A549 (cell line): ENCODE measurements around the gene SLC22A2. TPM values are rescaled to one million over a fixed set of nuclear protein-coding genes. Genes with fewer than 3 reads are reported as not detected.

ENCODE experiments used
- ATAC-seq, 2 experiments: fragments of 200-7000 bp in 1 of 2; fragments of >200 bp in 1 of 2; cut with Nextera tagmentation in 1 of 2; cut with Tn5 transposase in 1 of 2; 3 replicates each; pipeline versions ENCODE4 v1.8.0 to v1.9.1; 2018 to 2020; ENCODE audit warnings: mild to moderate bottlenecking in 1 of 2, moderate library complexity in 1 of 2
- CTCF ChIA-PET: fragments of 300-600 bp; sonication (Branson Sonifier 250); formaldehyde crosslinking; extraction: SDS; loops from one replicate; lab custom pipeline; 2021; ENCODE audit warnings: antibody characterized with exemption, inconsistent platforms; lab: Yijun Ruan, JAX
- POLR2A ChIA-PET: fragments of 350-600 bp; formaldehyde crosslinking; extraction: SDS; loops from one replicate; lab custom pipeline; 2021; ENCODE audit warnings: antibody characterized with exemption, inconsistent platforms; lab: Yijun Ruan, JAX
- DNase-seq, 2 experiments: peaks; one replicate each; pipeline versions ENCODE4 v3.0.0 to v3.0.0-alpha.2; 2011 to 2016; ENCODE audit warnings: low read depth in 1 of 2, low spot score in 1 of 2
- FAIRE-seq: peaks from 2 replicates; lab custom pipeline; 2011; peaks lifted over from hg19 to GRCh38; lab: Jason Lieb, UNC
- H3K27ac ChIP-seq, 2 experiments: fragments of >200 bp; sonication (Bioruptor Twin); formaldehyde crosslinking; 3 replicates each; pipeline ENCODE4 v1.5.1; 2016 to 2017
- H3K4me1 ChIP-seq: fragments of >200 bp; sonication (Bioruptor Twin); formaldehyde crosslinking; 3 replicates; pipeline ENCODE4 v1.6.1; 2016
- H3K4me2 ChIP-seq: fragments of >200 bp; sonication (Bioruptor Twin); formaldehyde crosslinking; 3 replicates; pipeline ENCODE4 v1.6.1; 2016
- H3K4me3 ChIP-seq: fragments of >200 bp; sonication (Bioruptor Twin); formaldehyde crosslinking; 3 replicates; pipeline ENCODE4 v1.5.1; 2016
- H3K9me3 ChIP-seq: fragments of >200 bp; sonication (Bioruptor Twin); formaldehyde crosslinking; 3 replicates; pipeline ENCODE4 v1.6.1; 2016
- BHLHE40 ChIP-seq: IDR thresholded peaks from 2 replicates; pipeline ENCODE4 v1.6.1; 2012; ENCODE audit warnings: low read depth, low read length, inconsistent platforms
- CHD4 ChIP-seq: fragments of 200-600 bp; sonication (generic); IDR thresholded peaks from 2 replicates; pipeline ENCODE4 v1.6.1; 2016; ENCODE audit warnings: antibody characterized with exemption, mild to moderate bottlenecking, borderline replicate concordance
- EHF ChIP-seq: fragments of 250-450 bp; sonication (Bioruptor Pico); IDR thresholded peaks from 2 replicates; pipeline ENCODE4 v1.5.0; 2020; ENCODE audit warnings: mild to moderate bottlenecking
- ESRRA ChIP-seq: fragments of 150-350 bp; IDR thresholded peaks from 2 replicates; pipeline ENCODE4 v1.6.1; 2014; ENCODE audit warnings: mild to moderate bottlenecking, low read length, borderline replicate concordance
- FOSB ChIP-seq: fragments of 250-450 bp; sonication (Bioruptor Pico); IDR thresholded peaks from 2 replicates; pipeline ENCODE4 v1.5.0; 2020; ENCODE audit warnings: mild to moderate bottlenecking, moderate library complexity
- FOSL2 ChIP-seq, 2 experiments: fragments of 450-650 bp in 1 of 2; fragments of >200 bp in 1 of 2; sonication (Bioruptor Twin) in 1 of 2; formaldehyde crosslinking; IDR thresholded peaks; 2 replicates each; pipeline versions ENCODE4 v1.5.0 to v1.6.1; 2016 to 2020; ENCODE audit warnings: mild to moderate bottlenecking in 1 of 2, moderate library complexity in 1 of 2
- FOXS1 ChIP-seq: fragments of 250-450 bp; sonication (Bioruptor Pico); IDR thresholded peaks from 2 replicates; pipeline ENCODE4 v1.5.0; 2020; ENCODE audit warnings: mild to moderate bottlenecking, moderate library complexity
- HOXB13 ChIP-seq: fragments of 250-450 bp; sonication (Bioruptor Pico); IDR thresholded peaks from 2 replicates; pipeline ENCODE4 v1.5.0; 2020; ENCODE audit warnings: low read depth, mild to moderate bottlenecking, moderate library complexity
- KDM1A ChIP-seq: fragments of 200-600 bp; sonication (generic); IDR thresholded peaks from 2 replicates; pipeline ENCODE4 v1.6.1; 2016; ENCODE audit warnings: low read depth, mild to moderate bottlenecking
- KDM5A ChIP-seq: fragments of 200-600 bp; sonication (generic); IDR thresholded peaks from 2 replicates; pipeline ENCODE4 v1.6.1; 2016; ENCODE audit warnings: antibody characterized with exemption, mild to moderate bottlenecking
- MAFK ChIP-seq: fragments of 450-650 bp; IDR thresholded peaks from 2 replicates; pipeline ENCODE4 v1.6.1; 2014; ENCODE audit not compliant: partially characterized antibody
- NFE2L2 ChIP-seq: fragments of 150-350 bp; conservative IDR thresholded peaks from 2 replicates; pipeline ENCODE4 v1.6.1; 2014; ENCODE audit warnings: low read length
- NR3C1 ChIP-seq: fragments of >200 bp; sonication (Bioruptor Twin); formaldehyde crosslinking; IDR thresholded peaks from 3 replicates; pipeline ENCODE4 v1.6.1; 2017
- RCOR1 ChIP-seq: fragments of 150-350 bp; IDR thresholded peaks from 2 replicates; pipeline ENCODE4 v1.6.1; 2014; ENCODE audit warnings: antibody characterized with exemption, low read length, low read depth
- RNF2 ChIP-seq: fragments of 200-600 bp; sonication (generic); IDR thresholded peaks from 2 replicates; pipeline ENCODE4 v1.6.1; 2016; ENCODE audit warnings: low read depth, mild to moderate bottlenecking, antibody characterized with exemption, moderate library complexity, borderline replicate concordance
- SMC3 ChIP-seq: fragments of >200 bp; sonication (Bioruptor Twin); formaldehyde crosslinking; IDR thresholded peaks from 3 replicates; pipeline ENCODE4 v1.6.1; 2018; ENCODE audit warnings: inconsistent platforms
- ZFP36 ChIP-seq: fragments of 450-650 bp; IDR thresholded peaks from 2 replicates; pipeline ENCODE4 v1.6.1; 2014; ENCODE audit warnings: borderline replicate concordance; ENCODE audit not compliant: partially characterized antibody
- ZSCAN20 ChIP-seq: fragments of 250-450 bp; sonication (Bioruptor Pico); IDR thresholded peaks from 2 replicates; pipeline ENCODE4 v1.8.0; 2022; ENCODE audit warnings: mild to moderate bottlenecking, moderate library complexity
- WGBS: methylation state at CpG from one replicate; pipeline ENCODE4 v1.1.6; 2017; ENCODE audit errors: missing lambda C conversion rate; 5-methylcytosine and 5-hydroxymethylcytosine counted together
- polyA plus RNA-seq, 4 experiments: library from polyadenylated mRNA; depleted of rRNA in 3 of 4; stranded (reverse); fragments of >200 nt; fragmentation: RNase III in 1 of 4; extraction: RNeasy Plus Mini Kit Qiagen cat#74134 plus additional on column Dnase treatment in 1 of 4; gene quantifications; 2 replicates in 3 of 4; 3 replicates in 1 of 4; pipeline ENCODE4 v1.2.3, GENCODE V29; 2011 to 2017
- TF ChIP-seq, protein P1 (sequence below): fragments of >200 bp; sonication (Bioruptor Twin); formaldehyde crosslinking; IDR thresholded peaks from 3 replicates; pipeline ENCODE4 v1.6.1; 2016
- TF ChIP-seq, protein P2 (sequence below): IDR thresholded peaks from 2 replicates; pipeline ENCODE4 v1.6.1; 2012
- TF ChIP-seq, protein P3 (sequence below): fragments of 150-350 bp; IDR thresholded peaks from 2 replicates; pipeline ENCODE4 v1.6.1; 2014; ENCODE audit warnings: low read depth, mild to moderate bottlenecking, low read length
- TF ChIP-seq, protein P4 (sequence below): fragments of 250-450 bp; sonication (Bioruptor Pico); IDR thresholded peaks from 2 replicates; pipeline ENCODE4 v1.5.0; 2021; ENCODE audit warnings: mild to moderate bottlenecking, moderate library complexity, borderline replicate concordance

SLC22A2 gene
- polyA plus RNA-seq, 2 of the 4 experiments (the other 2 are of a cell fraction) = 0.04 TPM; not detected in 1

DNA sequence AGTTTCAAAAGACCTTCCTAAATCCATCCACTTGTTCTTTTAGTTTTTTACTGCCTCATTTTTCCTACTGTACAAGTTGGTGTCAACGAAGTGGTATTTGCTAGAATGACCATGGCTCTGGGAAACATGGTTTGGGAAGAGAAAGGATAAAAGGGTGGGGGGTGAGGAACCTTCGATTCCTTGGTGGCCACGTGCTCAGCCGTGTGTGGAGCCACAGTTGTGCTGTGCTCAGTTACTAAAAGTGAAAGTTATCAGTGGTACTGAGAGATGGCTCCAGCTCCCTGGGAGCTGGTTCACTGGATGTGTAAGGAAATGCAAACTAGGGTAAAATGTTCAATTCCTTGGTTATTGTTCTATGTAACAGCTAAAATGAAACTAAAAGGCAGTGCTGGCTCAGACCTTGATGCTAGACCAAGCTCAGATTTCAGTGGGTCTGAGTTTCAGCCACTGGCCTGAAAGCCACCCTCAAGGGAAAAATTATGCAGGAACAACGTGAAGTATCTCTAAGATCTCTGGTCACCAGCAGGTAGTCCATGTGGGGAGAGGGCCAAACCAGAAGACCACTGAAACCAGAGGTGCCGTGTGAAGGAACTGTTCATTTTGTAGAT, 7.4 kb upstream of the SLC22A2 start:
- Histone ChIP-seq H3K4me2 (no peak overlapping the region), H3K9me3 (no peaks in the 10 kb centered on the region), H3K27ac (peak overlapping the region in 1 of 2 experiments; percentile 44; a peak in 1 of 6 replicates), H3K4me1 (peaks cover 9% of the 10 kb centered on the region; the same call in 1 of the 3 replicates), H3K4me3 (no peak overlapping the region)
- DNase-seq = no peak
- no peak for FAIRE-seq
- WGBS = 73% methylated on average over 6 of the region's 6 CpGs
- ChIA-PET CTCF (no interaction called here), POLR2A (no interaction called here)
- no peak for ATAC-seq
- TF ChIP-seq, protein P1, sequence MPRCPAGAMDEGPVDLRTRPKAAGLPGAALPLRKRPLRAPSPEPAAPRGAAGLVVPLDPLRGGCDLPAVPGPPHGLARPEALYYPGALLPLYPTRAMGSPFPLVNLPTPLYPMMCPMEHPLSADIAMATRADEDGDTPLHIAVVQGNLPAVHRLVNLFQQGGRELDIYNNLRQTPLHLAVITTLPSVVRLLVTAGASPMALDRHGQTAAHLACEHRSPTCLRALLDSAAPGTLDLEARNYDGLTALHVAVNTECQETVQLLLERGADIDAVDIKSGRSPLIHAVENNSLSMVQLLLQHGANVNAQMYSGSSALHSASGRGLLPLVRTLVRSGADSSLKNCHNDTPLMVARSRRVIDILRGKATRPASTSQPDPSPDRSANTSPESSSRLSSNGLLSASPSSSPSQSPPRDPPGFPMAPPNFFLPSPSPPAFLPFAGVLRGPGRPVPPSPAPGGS = no peak
- TF ChIP-seq ESRRA = no peak
- no peak for TF ChIP-seq HOXB13
- no peak for TF ChIP-seq BHLHE40
- TF ChIP-seq RNF2 = no peak
- no peak for TF ChIP-seq KDM1A
- no peak for TF ChIP-seq EHF (CRISPR knock-in tag)
- TF ChIP-seq, protein P2, sequence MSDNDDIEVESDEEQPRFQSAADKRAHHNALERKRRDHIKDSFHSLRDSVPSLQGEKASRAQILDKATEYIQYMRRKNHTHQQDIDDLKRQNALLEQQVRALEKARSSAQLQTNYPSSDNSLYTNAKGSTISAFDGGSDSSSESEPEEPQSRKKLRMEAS = no peak
- TF ChIP-seq NFE2L2 = no peak
- no peak for TF ChIP-seq FOSL2 (IDR thresholded peaks at IDR 0.05)
- TF ChIP-seq FOSL2 (CRISPR knock-in tag; IDR thresholded peaks at IDR 0.05) = no peak

DNA sequence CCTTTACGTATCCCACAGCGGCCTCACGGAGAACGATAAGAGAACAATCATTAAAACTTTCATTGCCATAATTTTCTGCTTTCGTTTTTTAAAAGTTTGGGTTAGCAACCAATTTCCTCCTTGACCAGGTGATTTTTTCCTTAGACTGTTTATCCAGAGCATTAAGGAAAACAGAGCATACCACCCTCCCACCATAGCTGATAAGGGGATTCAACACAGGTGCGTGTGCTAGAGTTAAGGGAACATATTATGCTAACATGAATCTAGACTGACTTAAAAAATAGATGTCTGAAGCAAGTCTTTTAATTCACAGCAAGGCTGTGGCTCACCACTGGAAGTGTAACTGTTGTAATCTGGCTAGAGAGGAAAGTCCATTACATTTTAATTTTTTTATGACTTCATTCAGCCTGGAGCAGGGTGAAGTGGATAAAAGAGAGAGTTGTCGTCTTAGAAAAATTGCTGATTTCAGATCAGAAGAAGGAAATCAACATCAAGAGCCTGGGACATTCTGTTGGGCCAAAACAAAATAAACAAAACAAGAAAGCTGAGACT, 5.5 kb upstream of the SLC22A2 start:
- H3K27ac ChIP-seq = no peak overlapping the region
- DNase-seq (no peak), ATAC-seq (no peak), FAIRE-seq (no peak)
- H3K4me1 ChIP-seq = peaks cover 11% of the 10 kb centered on the region; the same call in 1 of the 3 replicates
- H3K4me2 ChIP-seq = no peak overlapping the region
- POLR2A ChIA-PET = no interaction called here
- TF ChIP-seq RCOR1 (no peak), FOSB (no peak)
- TF ChIP-seq, protein P3, sequence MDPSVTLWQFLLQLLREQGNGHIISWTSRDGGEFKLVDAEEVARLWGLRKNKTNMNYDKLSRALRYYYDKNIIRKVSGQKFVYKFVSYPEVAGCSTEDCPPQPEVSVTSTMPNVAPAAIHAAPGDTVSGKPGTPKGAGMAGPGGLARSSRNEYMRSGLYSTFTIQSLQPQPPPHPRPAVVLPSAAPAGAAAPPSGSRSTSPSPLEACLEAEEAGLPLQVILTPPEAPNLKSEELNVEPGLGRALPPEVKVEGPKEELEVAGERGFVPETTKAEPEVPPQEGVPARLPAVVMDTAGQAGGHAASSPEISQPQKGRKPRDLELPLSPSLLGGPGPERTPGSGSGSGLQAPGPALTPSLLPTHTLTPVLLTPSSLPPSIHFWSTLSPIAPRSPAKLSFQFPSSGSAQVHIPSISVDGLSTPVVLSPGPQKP = no peak
- no peak overlapping the region for H3K4me3 ChIP-seq
- no peaks in the 10 kb centered on the region for H3K9me3 ChIP-seq
- WGBS = 78% methylated on average over 7 of the region's 7 CpGs
- CTCF ChIA-PET = interaction anchor here (2.3 kb wide), 1 partner anchor 8 kb away, joined by 7 read pairs; no protein-coding TSS in a partner anchor

DNA sequence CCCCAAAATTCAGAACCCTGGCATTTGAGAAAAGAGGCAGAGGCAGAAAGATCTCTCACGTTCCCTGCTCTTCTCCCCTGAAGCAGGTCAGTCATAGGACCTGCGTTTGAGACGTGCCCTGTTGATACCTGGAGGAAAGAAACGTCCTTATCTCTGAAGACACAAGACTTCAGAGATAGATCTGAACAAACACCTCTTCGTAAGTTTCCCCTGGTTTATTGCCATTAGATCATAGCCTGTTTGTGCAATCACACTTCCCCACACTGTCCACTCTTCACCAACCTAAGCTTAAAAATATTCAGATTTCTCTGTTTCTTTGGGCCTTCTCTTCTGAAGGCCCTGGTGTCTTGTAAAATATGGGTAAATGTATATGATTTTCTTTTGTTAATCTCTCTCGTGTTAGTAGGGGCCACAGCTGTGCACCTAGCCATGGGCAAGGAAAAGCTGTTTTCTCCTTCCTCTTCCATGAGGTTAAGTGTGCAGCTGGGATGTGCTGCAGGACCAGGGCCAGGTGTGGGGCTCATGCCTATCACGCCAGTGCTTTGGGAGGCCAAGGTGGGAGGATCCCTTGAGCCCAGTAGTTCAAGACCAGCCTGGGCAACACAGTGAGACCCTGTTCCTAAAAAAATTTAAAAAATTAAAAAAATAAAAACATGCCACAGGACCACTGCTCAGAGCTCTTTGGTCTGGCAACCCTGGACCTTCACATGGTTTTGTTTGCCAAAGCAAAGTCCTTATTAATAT, 4.7 kb upstream of the SLC22A2 start:
- no peak for DNase-seq
- POLR2A ChIA-PET = interaction anchor here (1.7 kb wide), 1 partner anchor 92 kb away, joined by 3 read pairs; no protein-coding TSS in a partner anchor
- peak overlapping the region in 1 of 2 experiments; percentile 12; a peak in 1 of 6 replicates for H3K27ac ChIP-seq
- FAIRE-seq = no peak
- H3K9me3 ChIP-seq = no peaks in the 10 kb centered on the region
- CTCF ChIA-PET = interaction anchor here (1.8 to 2.3 kb wide), 2 partner anchors 9 to 57 kb away, joined by 3 to 7 read pairs; no protein-coding TSS in a partner anchor
- 89% methylated on average over 7 of the region's 7 CpGs for WGBS
- no peak overlapping the region for H3K4me2 ChIP-seq
- TF ChIP-seq RNF2 = no peak
- TF ChIP-seq ZSCAN20 (CRISPR knock-in tag) = no peak
- TF ChIP-seq FOSL2 (IDR thresholded peaks at IDR 0.05) = no peak
- TF ChIP-seq FOSL2 (CRISPR knock-in tag; IDR thresholded peaks at IDR 0.05) = no peak
- TF ChIP-seq ZFP36 = no peak
- TF ChIP-seq MAFK = no peak
- TF ChIP-seq NR3C1 = no peak
- no peak for TF ChIP-seq SMC3
- no peak for TF ChIP-seq KDM5A
- no peak for TF ChIP-seq FOXS1 (CRISPR knock-in tag)
- TF ChIP-seq ESRRA = no peak
- TF ChIP-seq, protein P4, sequence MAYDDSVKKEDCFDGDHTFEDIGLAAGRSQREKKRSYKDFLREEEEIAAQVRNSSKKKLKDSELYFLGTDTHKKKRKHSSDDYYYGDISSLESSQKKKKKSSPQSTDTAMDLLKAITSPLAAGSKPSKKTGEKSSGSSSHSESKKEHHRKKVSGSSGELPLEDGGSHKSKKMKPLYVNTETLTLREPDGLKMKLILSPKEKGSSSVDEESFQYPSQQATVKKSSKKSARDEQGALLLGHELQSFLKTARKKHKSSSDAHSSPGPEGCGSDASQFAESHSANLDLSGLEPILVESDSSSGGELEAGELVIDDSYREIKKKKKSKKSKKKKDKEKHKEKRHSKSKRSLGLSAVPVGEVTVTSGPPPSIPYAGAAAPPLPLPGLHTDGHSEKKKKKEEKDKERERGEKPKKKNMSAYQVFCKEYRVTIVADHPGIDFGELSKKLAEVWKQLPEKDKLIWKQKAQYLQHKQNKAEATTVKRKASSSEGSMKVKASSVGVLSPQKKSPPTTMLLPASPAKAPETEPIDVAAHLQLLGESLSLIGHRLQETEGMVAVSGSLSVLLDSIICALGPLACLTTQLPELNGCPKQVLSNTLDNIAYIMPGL (CRISPR knock-in tag) = no peak
- TF ChIP-seq CHD4 = no peak
- H3K4me3 ChIP-seq = no peak overlapping the region
- H3K4me1 ChIP-seq = peaks cover 11% of the 10 kb centered on the region; the same call in 1 of the 3 replicates
- no peak for ATAC-seq
